Measurements from ENCODE around the gene KCNJ6.

Gene KCNJ6

GRCh38 chr21:37711836-37712568, 204.3 kb downstream of the KCNJ6 start:
- Histone ChIP-seq H3K9ac (ENCODE audit: low read depth, low read length) (no peak overlapping the region), H3K4me2 (ENCODE audit: low read length) (no peak overlapping the region), H3K4me1 (ENCODE audit: control insufficient read depth, insufficient read depth, low read length) (peaks cover 6% of the 10 kb centered on the region), H3K36me3 (ENCODE audit: insufficient read depth, low read length) (no peaks in the 10 kb centered on the region), H3K9me3 (replicated peaks; ENCODE audit: low read length) (no peaks in the 10 kb centered on the region), H3K4me3 (ENCODE audit: low read length) (no peak overlapping the region), H3K27me3 (ENCODE audit: control insufficient read depth, insufficient read depth, low read length) (no peaks in the 10 kb centered on the region)

GRCh38 chr21:37711286-37711829, 204.9 kb downstream of the KCNJ6 start:
- peaks cover 6% of the 10 kb centered on the region for H3K4me1 ChIP-seq (ENCODE audit: control insufficient read depth, insufficient read depth, low read length)
- H3K27me3 ChIP-seq (ENCODE audit: control insufficient read depth, insufficient read depth, low read length), result no peaks in the 10 kb centered on the region
- no peak overlapping the region for H3K4me2 ChIP-seq (ENCODE audit: low read length)
- H3K9me3 ChIP-seq (replicated peaks; ENCODE audit: low read length), result no peaks in the 10 kb centered on the region
- no peaks in the 10 kb centered on the region for H3K36me3 ChIP-seq (ENCODE audit: insufficient read depth, low read length)
- no peak overlapping the region for H3K9ac ChIP-seq (ENCODE audit: low read depth, low read length)
- no peak overlapping the region for H3K4me3 ChIP-seq (ENCODE audit: low read length)

GRCh38 chr21:37710546-37711285, 205.5 kb downstream of the KCNJ6 start:
- Histone ChIP-seq H3K4me1 (ENCODE audit: control insufficient read depth, insufficient read depth, low read length) (peaks cover 6% of the 10 kb centered on the region), H3K9ac (ENCODE audit: low read depth, low read length) (no peak overlapping the region), H3K9me3 (replicated peaks; ENCODE audit: low read length) (no peaks in the 10 kb centered on the region), H3K36me3 (ENCODE audit: insufficient read depth, low read length) (no peaks in the 10 kb centered on the region), H3K4me3 (ENCODE audit: low read length) (no peak overlapping the region), H3K27me3 (ENCODE audit: control insufficient read depth, insufficient read depth, low read length) (no peaks in the 10 kb centered on the region), H3K4me2 (ENCODE audit: low read length) (no peak overlapping the region)

GRCh38 chr21:37704751-37705150, 211.5 kb downstream of the KCNJ6 start:
- Histone ChIP-seq H3K4me1 (ENCODE audit: control insufficient read depth, insufficient read depth, low read length) (peaks cover 6% of the 10 kb centered on the region), H3K27me3 (ENCODE audit: control insufficient read depth, insufficient read depth, low read length) (no peaks in the 10 kb centered on the region), H3K9ac (ENCODE audit: low read depth, low read length) (no peak overlapping the region), H3K4me3 (ENCODE audit: low read length) (no peak overlapping the region), H3K9me3 (replicated peaks; ENCODE audit: low read length) (no peaks in the 10 kb centered on the region), H3K36me3 (ENCODE audit: insufficient read depth, low read length) (no peaks in the 10 kb centered on the region), H3K4me2 (ENCODE audit: low read length) (no peak overlapping the region)

GRCh38 chr21:37702241-37702640, 214.0 kb downstream of the KCNJ6 start:
- H3K27me3 ChIP-seq (ENCODE audit: control insufficient read depth, insufficient read depth, low read length), result no peaks in the 10 kb centered on the region
- H3K4me1 ChIP-seq (ENCODE audit: control insufficient read depth, insufficient read depth, low read length), result peaks cover 3% of the 10 kb centered on the region
- no peak overlapping the region for H3K4me2 ChIP-seq (ENCODE audit: low read length)
- H3K9me3 ChIP-seq (replicated peaks; ENCODE audit: low read length), result no peaks in the 10 kb centered on the region
- no peak overlapping the region for H3K9ac ChIP-seq (ENCODE audit: low read depth, low read length)
- no peaks in the 10 kb centered on the region for H3K36me3 ChIP-seq (ENCODE audit: insufficient read depth, low read length)
- no peak overlapping the region for H3K4me3 ChIP-seq (ENCODE audit: low read length)

- no peaks in the 10 kb centered on the region for H3K27me3 ChIP-seq (ENCODE audit: control insufficient read depth, insufficient read depth, low read length)
- no peak overlapping the region for H3K4me2 ChIP-seq (ENCODE audit: low read length)
- peaks cover 3% of the 10 kb centered on the region for H3K4me1 ChIP-seq (ENCODE audit: control insufficient read depth, insufficient read depth, low read length)
- no peaks in the 10 kb centered on the region for H3K36me3 ChIP-seq (ENCODE audit: insufficient read depth, low read length)
- H3K4me3 ChIP-seq (ENCODE audit: low read length), result no peak overlapping the region
- H3K9ac ChIP-seq (ENCODE audit: low read depth, low read length), result no peak overlapping the region
- H3K9me3 ChIP-seq (replicated peaks; ENCODE audit: low read length), result no peaks in the 10 kb centered on the region
These were observed 215.5 kb downstream of the KCNJ6 start for GRCh38 chr21:37700641-37701202.

- H3K4me2 ChIP-seq (ENCODE audit: low read length), result no peak overlapping the region
- H3K9me3 ChIP-seq (replicated peaks; ENCODE audit: low read length), result no peaks in the 10 kb centered on the region
- H3K4me1 ChIP-seq (ENCODE audit: control insufficient read depth, insufficient read depth, low read length), result peaks cover 3% of the 10 kb centered on the region
- no peak overlapping the region for H3K4me3 ChIP-seq (ENCODE audit: low read length)
- no peak overlapping the region for H3K9ac ChIP-seq (ENCODE audit: low read depth, low read length)
- no peaks in the 10 kb centered on the region for H3K36me3 ChIP-seq (ENCODE audit: insufficient read depth, low read length)
- H3K27me3 ChIP-seq (ENCODE audit: control insufficient read depth, insufficient read depth, low read length), result no peaks in the 10 kb centered on the region
These were observed 217.1 kb downstream of the KCNJ6 start for GRCh38 chr21:37699024-37699775.

GRCh38 chr21:37696936-37697335, 219.3 kb downstream of the KCNJ6 start:
- Histone ChIP-seq H3K36me3 (ENCODE audit: insufficient read depth, low read length) (no peaks in the 10 kb centered on the region), H3K27me3 (ENCODE audit: control insufficient read depth, insufficient read depth, low read length) (no peaks in the 10 kb centered on the region)

GRCh38 chr21:37695111-37695510, 221.1 kb downstream of the KCNJ6 start:
- H3K4me2 ChIP-seq (ENCODE audit: low read length), result no peak overlapping the region
- H3K9me3 ChIP-seq (replicated peaks; ENCODE audit: low read length), result no peaks in the 10 kb centered on the region
- no peak overlapping the region for H3K4me3 ChIP-seq (ENCODE audit: low read length)
- H3K27me3 ChIP-seq (ENCODE audit: control insufficient read depth, insufficient read depth, low read length), result no peaks in the 10 kb centered on the region
- no peaks in the 10 kb centered on the region for H3K4me1 ChIP-seq (ENCODE audit: control insufficient read depth, insufficient read depth, low read length)
- no peaks in the 10 kb centered on the region for H3K36me3 ChIP-seq (ENCODE audit: insufficient read depth, low read length)
- no peak overlapping the region for H3K9ac ChIP-seq (ENCODE audit: low read depth, low read length)

More at GRCh38 chr21:37696936-37697335, 219.3 kb downstream of the KCNJ6 start:
- no peak overlapping the region for H3K4me3 ChIP-seq (ENCODE audit: low read length)
- H3K9ac ChIP-seq (ENCODE audit: low read depth, low read length), result no peak overlapping the region
- H3K4me1 ChIP-seq (ENCODE audit: control insufficient read depth, insufficient read depth, low read length), result peaks cover 3% of the 10 kb centered on the region
- no peaks in the 10 kb centered on the region for H3K9me3 ChIP-seq (replicated peaks; ENCODE audit: low read length)
- no peak overlapping the region for H3K4me2 ChIP-seq (ENCODE audit: low read length)

- Histone ChIP-seq H3K27me3 (ENCODE audit: control insufficient read depth, insufficient read depth, low read length) (no peaks in the 10 kb centered on the region), H3K36me3 (ENCODE audit: insufficient read depth, low read length) (no peaks in the 10 kb centered on the region), H3K4me3 (ENCODE audit: low read length) (no peak overlapping the region), H3K4me1 (ENCODE audit: control insufficient read depth, insufficient read depth, low read length) (no peaks in the 10 kb centered on the region), H3K9me3 (replicated peaks; ENCODE audit: low read length) (no peaks in the 10 kb centered on the region), H3K9ac (ENCODE audit: low read depth, low read length) (no peak overlapping the region), H3K4me2 (ENCODE audit: low read length) (no peak overlapping the region)
These were observed 227.2 kb downstream of the KCNJ6 start for GRCh38 chr21:37688952-37689659.
